Mucosa of rectum (tissue), 2 donors: ENCODE data around the gene CAMK2A.

Experiments
- H3K27ac ChIP-seq, 2 donors: one replicate each; pipeline ENCODE4 v1.7.0; 2013; ENCODE audit warnings: inconsistent platforms in 2 of 2, low read depth in 2 of 2, low read length in 2 of 2
- H3K27me3 ChIP-seq, 2 donors: one replicate each; pipeline ENCODE4 v1.7.0; 2013; ENCODE audit warnings: low read length in 2 of 2; ENCODE audit not compliant: control insufficient read depth in 2 of 2, insufficient read depth in 2 of 2
- H3K36me3 ChIP-seq, 2 donors: one replicate each; pipeline ENCODE4 v1.7.0; 2013; ENCODE audit warnings: low read length in 2 of 2; ENCODE audit not compliant: control insufficient read depth in 2 of 2, insufficient read depth in 2 of 2
- H3K4me1 ChIP-seq, 2 donors: one replicate each; pipeline ENCODE4 v1.7.0; 2013; ENCODE audit warnings: low read length in 2 of 2, mild to moderate bottlenecking in 1 of 2; ENCODE audit not compliant: control insufficient read depth in 2 of 2, insufficient read depth in 2 of 2
- H3K4me3 ChIP-seq, 2 donors: one replicate each; pipeline ENCODE4 v1.7.0; 2013; ENCODE audit warnings: low read length in 2 of 2
- H3K9ac ChIP-seq, 2 donors: one replicate each; pipeline ENCODE4 v1.7.0; 2013; ENCODE audit warnings: low read length in 2 of 2, low read depth in 1 of 2, mild to moderate bottlenecking in 1 of 2
- H3K9me3 ChIP-seq, 2 donors: one replicate each; pipeline ENCODE4 v1.7.0; 2013; ENCODE audit warnings: low read length in 2 of 2; ENCODE audit not compliant: control insufficient read depth in 2 of 2
- donor health status: healthy.
- donor health status: Normal muscosa, but diverticular disease.

Gene CAMK2A

DNA sequence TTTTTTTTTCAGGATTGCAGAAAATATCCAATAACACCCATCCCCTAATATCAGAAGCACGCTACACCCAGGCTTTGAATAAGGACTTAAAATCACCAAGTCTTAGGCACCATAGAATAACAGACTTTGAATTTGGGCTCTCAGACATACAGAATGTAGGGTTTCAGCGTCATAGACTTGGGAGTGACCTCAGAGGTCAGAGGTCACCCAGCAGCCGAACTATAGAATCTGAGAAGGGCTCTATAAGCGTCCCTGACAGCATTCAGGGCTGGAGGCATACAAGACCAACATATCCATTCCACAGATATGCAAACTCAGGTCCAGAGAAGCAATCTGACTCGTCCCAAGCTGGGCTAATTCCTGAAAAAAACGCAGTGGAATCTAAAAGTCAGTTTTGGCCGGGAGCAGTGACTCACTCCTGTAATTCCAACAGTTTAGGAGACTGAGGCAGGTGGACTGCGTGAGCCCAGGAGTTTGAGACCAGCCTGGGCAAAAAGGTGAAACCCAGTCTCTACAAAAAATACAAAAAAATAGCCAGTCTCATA lies 65.0 kb downstream of the CAMK2A start:
- Histone ChIP-seq H3K36me3 (no peaks in the 10 kb centered on the region), H3K4me1 (no peaks in the 10 kb centered on the region), H3K27ac (no peak overlapping the region), H3K9ac (no peak overlapping the region), H3K27me3 (no peaks in the 10 kb centered on the region), H3K9me3 (no peaks in the 10 kb centered on the region), H3K4me3 (no peak overlapping the region)

DNA sequence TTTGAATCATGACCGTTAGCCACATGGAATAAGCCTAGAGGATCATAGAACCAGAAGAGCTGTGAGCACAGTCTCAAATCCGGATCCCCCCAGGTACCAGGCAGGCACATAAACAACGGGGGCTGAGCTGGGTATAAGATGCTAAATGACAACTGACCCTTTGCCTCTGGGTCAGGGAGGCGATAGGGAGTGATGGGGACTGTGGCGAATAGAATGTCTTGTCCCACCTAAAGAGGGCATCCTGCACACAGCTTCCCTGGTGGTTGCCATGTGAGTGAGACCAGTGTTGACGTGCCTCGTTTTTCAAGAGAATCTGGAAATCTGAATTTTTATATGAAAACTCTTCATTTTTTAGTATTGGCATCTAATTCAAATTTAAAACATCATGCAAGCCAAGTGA lies 66.1 kb downstream of the CAMK2A start:
- Histone ChIP-seq H3K4me3 (no peak overlapping the region), H3K27ac (no peak overlapping the region), H3K27me3 (no peaks in the 10 kb centered on the region), H3K36me3 (no peaks in the 10 kb centered on the region), H3K9ac (no peak overlapping the region), H3K9me3 (no peaks in the 10 kb centered on the region), H3K4me1 (no peaks in the 10 kb centered on the region)

DNA sequence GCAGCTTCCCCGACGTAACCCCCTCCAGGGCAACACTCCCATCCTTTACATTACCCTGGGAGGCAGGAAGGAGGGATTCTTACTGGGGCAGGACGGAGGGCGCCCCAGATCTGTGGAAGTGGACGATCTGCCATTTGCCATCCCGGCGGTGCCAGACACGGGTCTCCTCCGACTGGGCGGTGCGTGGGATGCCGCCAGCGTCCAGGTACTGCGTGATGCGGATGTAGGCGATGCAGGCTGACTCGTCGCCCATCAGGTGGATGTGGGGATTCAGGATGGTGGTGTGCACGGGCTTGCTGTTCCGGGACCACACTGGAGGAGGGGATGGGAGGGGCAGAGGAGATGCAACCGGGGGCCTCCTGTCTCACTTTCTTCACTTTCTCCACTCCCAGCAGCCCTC lies 66.7 kb downstream of the CAMK2A start:
- H3K27ac ChIP-seq: no peak overlapping the region
- H3K27me3 ChIP-seq: peaks cover 0 to under 1% of the 10 kb centered on the region in 2 donors
- H3K36me3 ChIP-seq: no peaks in the 10 kb centered on the region
- H3K4me1 ChIP-seq: peaks cover 2 to 3% of the 10 kb centered on the region in 2 donors
- no peak overlapping the region for H3K9ac ChIP-seq
- no peak overlapping the region for H3K4me3 ChIP-seq
- H3K9me3 ChIP-seq: no peaks in the 10 kb centered on the region

DNA sequence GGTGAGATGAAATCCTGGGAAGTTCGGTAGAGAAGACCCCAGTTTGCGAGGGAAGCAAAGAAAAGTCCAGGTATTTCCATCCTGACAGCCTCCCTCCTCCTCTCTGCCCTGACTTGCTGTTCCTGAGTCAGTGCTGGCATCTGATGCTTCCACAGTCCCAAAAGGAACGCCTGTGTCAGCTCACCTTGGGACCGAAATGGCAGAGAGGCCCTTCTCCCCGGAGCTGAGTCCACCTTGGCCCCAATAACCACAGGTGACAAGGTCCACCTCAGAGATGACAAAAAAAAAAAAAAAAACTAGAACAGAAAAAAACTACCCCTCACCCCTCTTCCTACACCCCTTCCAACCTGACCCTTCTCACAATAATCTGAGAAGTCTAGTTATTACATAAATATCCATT lies 68.1 kb downstream of the CAMK2A start:
- peaks cover 17% of the 10 kb centered on the region in 2 donors for H3K4me1 ChIP-seq
- no peak overlapping the region for H3K4me3 ChIP-seq
- H3K9me3 ChIP-seq: no peaks in the 10 kb centered on the region
- no peaks in the 10 kb centered on the region for H3K36me3 ChIP-seq
- H3K27ac ChIP-seq: no peak overlapping the region
- peaks cover 0 to 5% of the 10 kb centered on the region in 2 donors for H3K27me3 ChIP-seq
- H3K9ac ChIP-seq: no peak overlapping the region

DNA sequence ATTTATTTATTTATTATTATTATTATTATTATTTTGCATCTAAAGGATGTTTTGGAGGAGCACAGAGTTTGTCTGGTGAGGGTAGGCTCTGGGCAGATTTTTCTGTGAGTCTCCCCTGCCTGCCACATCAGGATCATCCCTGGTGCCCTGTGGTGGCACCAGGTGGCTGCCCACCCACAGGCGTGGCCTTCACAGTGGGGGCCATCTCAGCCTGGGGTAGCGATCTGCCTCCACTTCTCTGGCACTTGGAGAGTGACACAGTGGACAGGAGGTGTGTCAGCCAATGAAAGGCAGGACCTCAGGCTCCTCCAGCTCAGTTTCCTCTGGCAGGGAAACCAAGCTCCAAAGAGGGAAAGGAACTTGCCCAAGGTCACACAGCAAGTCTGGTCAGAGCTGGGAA lies 69.7 kb downstream of the CAMK2A start:
- Histone ChIP-seq H3K9me3 (no peaks in the 10 kb centered on the region), H3K4me3 (no peak overlapping the region), H3K36me3 (no peaks in the 10 kb centered on the region), H3K9ac (no peak overlapping the region), H3K27ac (no peak overlapping the region), H3K27me3 (peaks cover 0 to 5% of the 10 kb centered on the region in 2 donors), H3K4me1 (peaks cover 28 to 31% of the 10 kb centered on the region in 2 donors)

DNA sequence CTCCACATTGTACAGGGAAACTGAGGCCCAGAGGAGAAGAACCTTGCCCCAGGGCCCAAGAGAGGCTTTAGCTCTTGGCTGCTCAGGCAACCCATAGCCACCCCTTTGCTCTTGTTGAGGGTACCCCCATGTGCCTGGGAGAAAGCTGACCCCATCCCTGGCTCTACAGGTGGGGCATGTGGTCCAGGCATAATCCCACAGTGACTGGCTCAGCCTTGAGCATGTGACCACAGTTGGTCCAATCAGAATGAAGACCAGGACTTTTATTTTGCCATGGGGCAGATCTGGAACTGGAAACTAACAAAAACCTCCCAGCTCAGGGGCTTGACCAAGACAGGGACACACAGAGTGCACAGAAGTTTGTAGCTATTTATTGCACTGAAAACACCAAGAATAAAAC lies 70.4 kb downstream of the CAMK2A start:
- Histone ChIP-seq H3K4me3 (no peak overlapping the region), H3K9ac (no peak overlapping the region)

DNA sequence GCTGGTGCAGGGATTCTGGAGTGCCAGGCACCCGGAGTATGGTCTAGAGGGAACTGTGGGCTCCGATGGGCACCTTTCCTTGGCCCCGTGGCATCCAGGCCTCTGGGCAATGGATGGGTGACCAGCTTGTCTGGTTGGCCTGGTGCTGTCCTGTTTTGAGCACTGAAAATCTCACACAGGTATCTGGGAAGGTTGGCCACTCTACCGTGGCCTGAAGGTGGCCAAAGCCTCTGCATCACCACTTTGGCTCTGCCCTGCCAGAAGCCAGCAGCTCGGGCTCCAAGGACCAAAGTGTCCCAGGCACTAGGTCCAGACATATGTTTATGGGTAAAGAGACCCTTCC lies 70.9 kb downstream of the CAMK2A start:
- H3K4me3 ChIP-seq: no peak overlapping the region
- H3K4me1 ChIP-seq: peaks cover 28 to 34% of the 10 kb centered on the region in 2 donors
- no peaks in the 10 kb centered on the region for H3K36me3 ChIP-seq
- no peak overlapping the region for H3K9ac ChIP-seq
- H3K27ac ChIP-seq: no peak overlapping the region
- peaks cover 0 to 5% of the 10 kb centered on the region in 2 donors for H3K27me3 ChIP-seq
- no peaks in the 10 kb centered on the region for H3K9me3 ChIP-seq

More for the DNA sequence above, 70.4 kb downstream of the CAMK2A start:
- H3K36me3 ChIP-seq: no peaks in the 10 kb centered on the region
- peaks cover 28 to 31% of the 10 kb centered on the region in 2 donors for H3K4me1 ChIP-seq
- peaks cover 0 to 5% of the 10 kb centered on the region in 2 donors for H3K27me3 ChIP-seq
- H3K9me3 ChIP-seq: no peaks in the 10 kb centered on the region
- no peak overlapping the region for H3K27ac ChIP-seq

DNA sequence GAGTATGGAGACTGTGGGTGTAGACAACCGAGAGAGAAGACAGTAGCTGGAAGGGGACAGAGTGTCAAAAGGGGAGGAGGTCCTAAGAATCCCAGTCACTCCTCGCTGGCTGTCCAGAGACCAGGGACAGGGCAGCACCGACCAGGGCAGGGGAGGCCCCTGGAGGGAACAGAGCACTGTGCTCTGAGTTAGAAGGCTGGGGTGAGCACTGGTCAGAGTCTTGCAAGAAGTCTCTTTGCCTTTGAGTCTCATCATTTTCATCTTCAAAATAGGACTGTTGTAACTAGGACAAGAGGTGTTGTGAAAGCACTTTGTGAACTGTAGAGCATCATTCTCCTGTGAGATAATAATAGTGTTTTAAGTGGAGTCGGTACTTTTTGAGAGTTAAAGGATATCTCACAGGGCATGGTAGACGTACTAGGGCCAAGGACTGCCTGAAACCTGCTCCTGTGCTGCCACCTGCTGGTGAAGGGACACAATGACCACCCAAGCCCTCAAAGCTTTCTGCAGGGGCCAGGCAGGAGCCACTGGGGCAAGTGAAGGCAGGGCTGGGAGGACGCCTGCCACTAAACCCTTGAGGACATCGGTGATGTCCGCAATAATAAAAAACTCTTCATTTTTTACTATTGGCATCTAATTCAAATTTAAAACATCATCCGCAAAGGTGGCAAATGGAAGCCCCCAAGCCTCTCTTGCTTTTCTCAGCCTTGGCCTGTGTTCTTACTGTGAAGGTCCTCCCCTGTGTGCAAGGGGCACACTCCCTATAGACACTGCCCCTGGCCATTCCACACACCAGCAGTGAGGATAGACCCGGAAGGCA lies 71.5 kb downstream of the CAMK2A start:
- no peak overlapping the region for H3K4me3 ChIP-seq
- no peaks in the 10 kb centered on the region for H3K36me3 ChIP-seq
- H3K27me3 ChIP-seq: peaks cover 0 to 5% of the 10 kb centered on the region in 2 donors
- peak overlapping the region; percentile 35 to 51 for H3K9ac ChIP-seq
- peaks cover 28 to 38% of the 10 kb centered on the region in 2 donors for H3K4me1 ChIP-seq
- H3K27ac ChIP-seq: peak overlapping the region; percentile 10 to 80
- no peaks in the 10 kb centered on the region for H3K9me3 ChIP-seq

DNA sequence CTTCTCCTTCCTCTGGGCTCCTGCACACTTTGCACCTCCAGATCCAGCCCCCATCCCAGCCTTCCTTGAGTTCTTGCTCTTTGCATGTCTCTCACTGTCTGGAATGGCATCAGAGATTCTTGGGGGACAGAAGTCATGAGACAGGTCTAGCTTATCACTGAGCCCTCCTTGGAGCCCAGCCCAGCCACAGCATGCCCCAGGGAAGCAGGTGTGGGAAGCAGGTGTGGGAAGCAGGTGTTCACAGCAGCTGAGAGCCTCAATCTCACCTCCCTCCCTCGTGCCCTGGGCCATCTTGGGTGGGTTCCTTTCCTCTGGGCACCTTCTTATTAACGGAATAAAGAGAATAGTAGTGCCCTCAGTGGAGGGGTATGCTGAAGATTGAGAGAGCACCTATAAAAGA lies 72.5 kb downstream of the CAMK2A start:
- H3K4me1 ChIP-seq: peaks cover 30 to 41% of the 10 kb centered on the region in 2 donors
- H3K9me3 ChIP-seq: no peaks in the 10 kb centered on the region
- H3K4me3 ChIP-seq: no peak overlapping the region
- peak overlapping the region; percentile 80 to 83 for H3K27ac ChIP-seq
- H3K27me3 ChIP-seq: peaks cover 0 to 5% of the 10 kb centered on the region in 2 donors
- H3K9ac ChIP-seq: peak overlapping the region in 1 of 2 donors; percentile 51
- no peaks in the 10 kb centered on the region for H3K36me3 ChIP-seq
